GM21526 (cell line): ENCODE data around the gene RRP8.

Experiments used
- ATAC-seq: cut with Tn5 transposase; IDR thresholded peaks from one replicate; pipeline ENCODE4 v1.9.1; 2021; ENCODE audit warnings: moderate library complexity; ENCODE audit not compliant: unreplicated experiment, low FRiP score

Gene RRP8

GRCh38 chr11:6633422-6634408 is 30.3 kb upstream of the RRP8 start:
- no peak for ATAC-seq

- ATAC-seq: no peak
Measured at GRCh38 chr11:6632116-6633073, 29.0 kb upstream of the RRP8 start.

GRCh38 chr11:6631361-6631890 is 28.0 kb upstream of the RRP8 start:
- no peak for ATAC-seq

- ATAC-seq: no peak
Measured at GRCh38 chr11:6630632-6631291, 27.3 kb upstream of the RRP8 start.

- ATAC-seq: no peak
Measured at GRCh38 chr11:6629892-6630631, 26.6 kb upstream of the RRP8 start.

GRCh38 chr11:6629573-6629891 is 26.1 kb upstream of the RRP8 start:
- no peak for ATAC-seq

GRCh38 chr11:6628526-6628925 is 25.1 kb upstream of the RRP8 start:
- ATAC-seq: no peak

- ATAC-seq: no peak
Measured at GRCh38 chr11:6627762-6628241, 24.4 kb upstream of the RRP8 start.

- no peak for ATAC-seq
Measured at GRCh38 chr11:6626971-6627761, 23.8 kb upstream of the RRP8 start.

- no peak for ATAC-seq
Measured at GRCh38 chr11:6625832-6626420, 22.5 kb upstream of the RRP8 start.

GRCh38 chr11:6625156-6625831 is 21.9 kb upstream of the RRP8 start:
- no peak for ATAC-seq

- ATAC-seq: no peak
Measured at GRCh38 chr11:6623391-6624363, 20.3 kb upstream of the RRP8 start.

GRCh38 chr11:6622261-6623171 is 19.1 kb upstream of the RRP8 start:
- no peak for ATAC-seq

- no peak for ATAC-seq
Measured at GRCh38 chr11:6621711-6622211, 18.3 kb upstream of the RRP8 start.

- ATAC-seq: no peak
Measured at GRCh38 chr11:6620636-6621035, 17.2 kb upstream of the RRP8 start.
